SK-N-DZ (cell line): ENCODE measurements around the gene RFX7.
"Not testable (repeated sequence)": the region's sequence is repeated elsewhere in the genome, so short reads cannot be mapped to it uniquely, and the experiment has no call there.

ENCODE experiments used
- DNase-seq: peaks from one replicate; pipeline ENCODE4 v3.0.0-alpha.2; 2015; ENCODE audit warnings: low spot score

RFX7 gene

DNA sequence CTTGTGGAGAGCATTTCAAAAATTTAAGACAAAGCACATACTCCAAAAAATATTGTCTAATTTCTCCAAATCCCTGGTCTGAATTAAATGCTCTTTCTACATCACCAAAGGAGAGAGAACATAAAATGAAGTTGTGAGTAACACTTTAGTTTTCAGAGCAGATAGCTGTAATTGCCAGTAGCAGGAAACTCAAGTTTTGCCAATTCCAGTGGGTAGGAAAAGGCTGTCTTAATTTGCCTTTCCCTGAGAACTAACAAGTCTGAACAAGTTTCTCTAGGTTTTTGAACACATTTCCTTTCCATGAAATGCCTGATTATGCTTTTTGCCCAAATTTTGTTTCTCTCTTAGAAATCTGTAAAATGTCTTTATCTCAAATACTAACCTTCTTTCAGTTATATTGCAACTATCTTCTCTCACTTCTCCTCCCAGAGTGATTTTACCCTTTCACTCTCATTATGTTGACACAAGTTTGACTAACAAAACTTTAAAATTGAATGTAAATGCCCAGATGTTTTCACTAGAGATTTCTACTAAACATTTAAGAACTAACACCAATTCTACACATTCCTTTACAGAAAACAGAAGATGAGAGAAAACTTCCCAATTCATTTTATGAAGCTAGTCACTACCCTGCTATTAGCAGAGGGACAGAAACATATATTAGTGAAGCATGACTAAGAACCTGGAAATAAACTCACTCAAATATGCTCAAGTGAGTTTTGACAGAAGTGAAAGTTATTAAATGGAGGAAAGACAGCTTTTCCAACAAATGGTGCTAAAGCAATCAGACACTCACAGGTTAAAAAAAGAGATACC is 38.4 kb downstream of the RFX7 start:
- no peak for DNase-seq

DNA sequence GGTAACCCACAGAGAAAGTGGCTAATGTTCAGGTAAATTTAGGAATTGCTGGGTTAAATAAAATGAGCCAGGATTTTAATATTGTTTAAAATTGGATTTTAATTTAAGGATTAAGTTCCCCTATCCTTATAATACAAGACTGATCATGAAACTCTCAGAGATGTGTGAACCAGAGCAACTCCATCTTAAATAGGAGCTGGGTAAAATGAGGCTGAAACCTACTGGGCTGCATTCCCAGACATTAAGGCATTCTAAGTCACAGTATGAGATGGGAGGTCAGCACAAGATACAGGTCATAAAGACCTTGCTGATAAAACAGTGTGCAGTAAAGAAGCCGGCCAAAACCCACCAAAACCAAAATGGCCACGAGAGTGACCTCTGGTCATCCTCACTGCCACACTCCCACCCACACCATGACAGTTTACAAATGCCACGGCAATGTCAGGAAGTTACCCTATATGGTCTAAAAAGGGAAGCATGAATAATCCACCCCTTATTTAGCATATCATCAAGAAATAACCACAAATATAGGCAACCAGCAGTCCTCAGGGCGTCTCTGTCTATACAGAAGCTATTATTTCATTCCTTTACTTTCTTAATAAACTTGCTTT is 40.3 kb downstream of the RFX7 start:
- not testable (repeated sequence) for DNase-seq

DNA sequence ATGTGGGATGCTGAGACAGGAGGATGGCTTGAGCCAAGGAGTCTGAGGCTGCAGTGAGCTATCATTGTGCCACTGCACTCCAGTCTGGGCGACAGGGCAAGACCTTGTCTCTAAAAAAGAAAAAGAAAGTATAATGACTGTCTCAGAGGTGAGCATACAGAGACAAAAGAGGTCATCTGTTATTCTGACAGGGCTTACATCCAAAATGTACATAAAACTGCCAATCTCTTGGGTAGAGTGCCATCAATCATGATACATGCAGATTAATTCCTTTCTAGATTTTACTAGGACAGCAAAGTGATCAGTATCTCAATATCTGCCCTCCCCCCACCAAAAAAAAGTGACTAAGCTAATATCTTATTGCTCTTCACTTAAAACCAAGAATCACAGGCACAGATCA is 41.0 kb downstream of the RFX7 start:
- no peak for DNase-seq

DNA sequence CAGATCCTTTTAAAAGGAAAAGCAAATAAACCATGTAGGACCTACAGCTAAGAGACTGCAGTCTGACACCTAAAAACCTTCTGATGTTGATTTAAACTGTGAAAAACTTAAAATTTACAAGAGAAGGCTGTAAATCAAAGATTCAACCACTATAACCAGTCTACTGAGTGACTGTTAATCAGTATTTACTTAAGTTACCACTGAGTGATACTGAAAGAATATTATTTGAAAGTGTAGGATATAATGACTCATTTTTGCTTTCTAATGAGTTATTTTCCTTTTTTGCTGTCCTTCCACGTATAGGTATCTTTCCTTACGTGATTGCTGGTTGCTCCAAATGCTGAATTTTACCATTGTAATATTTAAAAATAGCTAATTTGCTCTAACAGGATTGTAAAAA is 44.6 kb downstream of the RFX7 start:
- no peak for DNase-seq

DNA sequence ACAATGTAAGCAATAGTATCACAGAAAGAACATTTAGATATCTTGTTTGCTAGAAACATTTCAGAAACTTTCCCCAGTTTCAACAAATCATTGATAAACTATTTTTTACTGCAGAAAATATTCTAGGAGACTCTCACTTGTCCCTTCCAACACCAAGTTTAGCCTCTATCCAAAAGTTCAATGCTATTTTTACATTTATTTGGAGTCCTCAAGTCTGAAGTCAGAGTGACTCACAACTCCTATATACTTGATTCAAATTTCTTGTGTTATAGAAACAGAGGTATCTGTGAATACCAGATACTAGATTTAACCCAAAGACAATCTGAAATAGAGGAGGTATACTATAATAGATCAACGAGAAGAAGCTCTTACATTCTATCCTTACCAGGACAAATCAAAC is 49.6 kb downstream of the RFX7 start:
- DNase-seq, result no peak

DNA sequence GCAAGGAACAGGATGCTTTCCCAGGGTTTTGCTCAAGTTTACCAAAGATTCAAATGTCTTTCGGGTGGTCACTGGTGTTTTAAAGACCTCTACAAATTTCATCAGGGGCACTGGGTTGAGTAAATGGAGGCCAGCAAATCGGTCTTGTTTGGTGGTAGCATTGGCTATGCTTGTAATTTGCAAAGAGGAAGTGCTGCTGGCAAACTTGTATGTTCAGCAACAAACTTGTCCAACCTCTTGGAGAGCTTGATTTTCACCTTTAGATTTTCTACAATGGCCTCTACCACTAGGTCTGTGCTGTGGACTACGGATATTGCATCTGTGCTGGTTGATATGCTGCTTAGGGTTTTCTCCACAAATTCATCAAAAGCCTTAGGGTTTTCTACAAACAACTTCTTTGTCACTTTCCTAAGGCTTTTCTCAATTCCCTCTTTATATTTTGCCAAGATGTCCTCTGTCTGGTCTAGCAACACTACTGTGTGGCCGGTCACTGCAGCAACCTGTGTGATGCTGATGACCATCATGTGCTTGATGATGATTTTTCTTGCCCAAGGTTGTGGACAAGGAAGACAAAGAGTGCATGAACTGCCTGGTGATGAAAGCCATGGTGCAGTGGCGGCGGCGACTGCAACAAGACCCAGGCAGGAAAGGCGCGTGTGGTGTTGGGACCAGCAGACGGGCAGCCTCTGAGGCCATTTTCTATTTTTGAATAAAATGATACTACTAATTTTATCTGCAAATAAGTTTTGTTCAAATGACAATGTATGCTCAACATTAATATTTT is 50.8 kb downstream of the RFX7 start:
- DNase-seq, result no peak

DNA sequence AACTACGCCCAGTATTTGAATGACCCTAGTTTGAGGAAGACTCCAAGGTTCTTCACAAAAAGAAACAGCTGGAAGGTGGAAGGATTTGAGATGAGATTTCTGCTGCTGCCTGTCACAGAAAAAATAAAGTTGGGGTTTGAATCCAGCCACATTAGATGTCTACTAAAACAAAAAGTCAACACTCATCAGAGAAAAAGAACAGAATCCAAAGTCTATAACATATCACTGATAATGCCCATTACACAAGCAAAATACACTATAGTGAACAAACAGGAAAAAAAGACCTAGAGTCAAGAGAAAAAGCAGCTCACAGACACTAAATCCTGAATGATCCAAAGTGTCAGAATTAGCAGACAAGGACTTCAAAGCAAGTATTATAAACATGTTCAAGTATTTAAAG is 56.0 kb downstream of the RFX7 start:
- no peak for DNase-seq

DNA sequence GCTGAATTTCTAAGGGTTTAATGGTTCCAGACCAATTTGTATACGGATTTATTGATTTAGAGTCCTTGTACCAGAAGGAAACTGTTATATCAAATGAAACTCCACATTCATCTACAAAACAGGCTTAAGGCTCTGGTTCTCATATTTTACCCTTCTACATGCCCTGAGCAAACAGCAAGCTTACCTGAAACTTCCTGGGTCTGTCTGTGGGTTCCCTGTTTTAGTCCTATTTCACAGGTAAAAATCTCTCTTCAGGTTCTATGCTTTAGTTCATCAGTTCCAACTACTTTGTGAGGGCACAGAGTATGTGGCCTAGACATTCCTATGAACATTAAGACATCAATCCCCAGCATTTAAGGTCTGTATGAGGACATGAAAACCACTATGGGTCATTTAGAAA is 57.7 kb downstream of the RFX7 start:
- DNase-seq, result no peak

DNA sequence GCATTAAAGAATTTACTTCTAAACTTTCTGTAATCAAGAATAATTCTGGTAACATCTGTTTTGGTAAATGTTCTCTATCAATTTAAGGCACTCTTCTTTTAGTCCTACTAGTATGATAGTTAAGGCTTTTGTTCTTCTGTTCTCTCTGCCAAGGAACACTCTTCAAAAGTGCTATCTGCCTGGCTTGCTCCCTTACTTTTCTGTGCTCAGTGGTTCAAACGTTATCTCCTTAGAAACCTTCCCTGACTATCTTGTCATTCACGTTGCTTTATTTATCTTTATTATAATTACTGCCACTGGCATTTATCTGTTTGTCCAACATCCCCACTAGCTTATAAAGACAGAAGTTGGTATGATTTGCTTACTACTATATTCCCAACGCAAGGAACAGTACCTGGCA is 59.2 kb downstream of the RFX7 start:
- DNase-seq, result no peak

DNA sequence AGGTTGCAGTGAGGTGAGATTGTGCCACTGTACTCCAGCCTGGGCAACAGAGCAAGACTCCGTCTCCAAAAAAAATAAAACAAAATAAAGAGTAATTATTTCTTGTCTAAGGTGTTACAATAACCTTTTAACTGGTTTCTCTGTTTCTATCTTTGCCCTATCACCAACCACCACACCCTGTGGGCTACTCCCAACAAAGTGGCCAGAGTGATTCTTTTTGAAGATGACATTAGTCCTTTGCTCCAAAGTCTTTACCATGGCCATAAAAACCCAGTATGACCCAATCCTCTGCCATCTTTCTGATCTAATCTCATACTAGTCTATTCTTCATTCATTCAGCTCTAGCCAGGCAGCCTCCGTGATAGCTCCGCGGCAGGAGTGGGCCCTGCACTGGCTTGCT is 62.8 kb downstream of the RFX7 start:
- no peak for DNase-seq

DNA sequence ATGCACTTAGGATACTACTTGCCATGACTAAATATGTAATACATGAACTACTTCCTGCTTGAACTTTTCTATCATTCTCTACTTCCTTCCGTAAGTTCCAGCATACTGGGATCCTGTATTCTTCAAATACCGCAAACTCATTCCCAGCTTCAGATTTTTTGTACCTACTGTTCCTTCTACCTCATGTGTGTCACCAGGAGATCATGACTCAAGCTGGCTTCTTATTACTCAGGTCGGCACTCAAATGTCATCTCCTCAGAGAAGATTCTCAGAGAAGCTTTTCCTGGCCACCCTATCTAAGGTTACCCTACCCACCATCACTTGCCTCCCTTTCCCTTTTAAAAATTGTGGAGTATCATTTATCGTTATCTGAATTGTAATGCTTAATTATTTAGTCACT is 66.7 kb downstream of the RFX7 start:
- no peak for DNase-seq

DNA sequence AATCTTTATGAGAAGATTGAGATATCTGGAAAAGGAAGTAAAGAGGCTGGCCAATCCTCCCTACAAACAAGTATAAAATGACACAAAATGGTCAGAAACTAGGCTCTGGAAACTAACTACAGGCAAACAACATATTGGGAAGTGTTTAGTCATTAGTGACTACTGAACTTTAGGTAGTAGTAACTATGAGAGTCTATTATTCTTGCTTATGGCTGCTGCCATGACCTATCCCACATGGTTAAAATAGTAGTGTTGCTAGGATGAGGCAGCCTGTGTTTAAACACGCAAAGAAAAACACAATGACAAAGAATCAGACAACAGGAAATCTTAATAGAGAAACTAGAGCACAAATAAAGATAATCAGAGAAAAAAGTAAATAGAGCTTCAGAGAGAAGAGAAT is 67.9 kb downstream of the RFX7 start:
- DNase-seq, result no peak

DNA sequence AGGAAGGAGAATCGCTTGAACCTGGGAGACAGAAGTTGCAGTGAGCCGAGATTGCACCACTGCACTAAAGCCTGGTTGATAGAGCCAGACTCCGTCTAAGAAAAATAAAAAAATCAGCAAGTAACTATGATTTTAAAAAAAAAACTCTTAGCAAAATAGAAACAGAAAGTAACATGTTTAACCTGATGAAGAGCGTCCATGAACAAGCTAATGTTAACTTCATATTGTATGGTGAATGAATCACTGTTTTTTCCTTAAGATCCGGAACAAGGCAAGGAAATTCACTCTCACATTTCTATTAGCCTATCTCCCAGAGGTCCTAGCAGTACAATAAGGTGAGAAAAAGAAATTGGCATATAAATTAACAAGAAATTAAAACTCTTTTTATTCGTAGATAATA is 69.0 kb downstream of the RFX7 start:
- DNase-seq, result no peak

DNA sequence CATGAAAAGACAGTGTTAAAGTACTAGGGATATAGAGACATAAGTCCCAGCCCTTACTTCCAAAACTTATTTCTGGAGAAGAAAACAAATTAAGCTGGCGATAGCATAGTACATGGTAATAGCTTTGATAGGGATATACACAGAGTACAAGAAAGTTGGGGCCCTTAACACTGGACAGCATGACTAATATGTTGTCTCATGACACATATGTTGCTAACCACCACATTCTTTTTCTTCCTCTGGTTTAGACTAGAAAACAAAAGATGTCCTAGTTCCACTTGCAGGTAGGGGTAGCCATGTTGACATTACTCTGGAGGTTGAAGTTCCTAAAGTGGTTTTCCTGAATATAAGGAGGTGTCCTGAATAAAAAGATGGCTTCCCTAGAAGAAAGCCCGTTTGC is 75.3 kb downstream of the RFX7 start:
- DNase-seq, result no peak

DNA sequence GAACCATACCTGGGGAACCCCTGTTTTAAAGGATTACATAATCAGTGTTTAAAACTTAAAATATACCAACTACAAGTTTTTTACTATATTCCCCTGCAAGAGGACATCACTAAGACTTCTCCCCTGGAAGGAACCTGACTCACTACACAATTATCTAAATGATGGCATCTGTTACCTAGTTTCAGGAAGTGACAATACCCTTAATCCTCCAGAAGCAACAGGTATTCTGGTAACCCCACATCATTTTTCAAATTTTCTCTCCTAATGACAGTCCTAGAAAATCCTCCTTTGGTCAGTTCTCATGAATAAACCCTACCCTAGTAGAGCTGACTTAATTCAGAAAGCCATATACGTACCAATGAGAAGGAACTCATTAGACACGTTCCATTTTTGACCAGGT is 78.4 kb downstream of the RFX7 start:
- no peak for DNase-seq

DNA sequence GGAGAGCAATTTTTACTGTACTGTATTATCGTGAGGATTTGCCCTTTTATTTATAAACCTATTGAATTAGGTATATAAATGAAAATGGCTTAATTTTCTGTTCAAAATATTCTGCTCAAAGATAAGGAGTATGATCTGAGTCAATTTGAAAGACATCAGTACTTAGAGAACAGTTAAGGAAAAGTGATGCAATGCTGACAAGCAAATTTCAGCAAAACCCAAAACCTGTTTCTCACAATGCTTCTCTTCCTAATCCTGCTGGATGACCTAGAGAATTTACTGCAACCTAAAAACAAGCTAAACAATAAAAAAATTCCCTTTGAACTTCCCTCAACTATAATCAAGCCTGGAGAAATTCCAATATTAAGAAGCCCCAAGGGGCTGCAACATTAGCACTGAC is 82.7 kb downstream of the RFX7 start:
- DNase-seq, result no peak

DNA sequence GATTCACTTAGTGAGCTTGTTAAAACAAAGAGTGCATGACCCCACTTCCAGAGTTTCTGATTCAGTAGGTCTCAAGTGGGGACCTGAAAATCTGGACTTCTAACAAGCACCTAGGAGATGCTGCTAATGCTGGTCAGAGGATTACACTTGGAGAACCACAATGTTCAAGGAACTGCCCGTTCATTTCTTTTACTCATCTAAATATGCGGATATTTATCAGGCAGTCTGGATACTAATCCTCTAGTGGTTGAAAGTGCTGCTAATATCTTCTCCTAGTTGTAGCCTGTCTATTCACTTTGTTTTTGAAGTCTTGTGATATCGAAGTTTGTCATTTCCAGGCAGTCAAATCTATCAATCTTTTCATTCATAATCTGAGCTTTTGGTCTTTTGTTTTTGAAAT is 86.8 kb downstream of the RFX7 start:
- no peak for DNase-seq

DNA sequence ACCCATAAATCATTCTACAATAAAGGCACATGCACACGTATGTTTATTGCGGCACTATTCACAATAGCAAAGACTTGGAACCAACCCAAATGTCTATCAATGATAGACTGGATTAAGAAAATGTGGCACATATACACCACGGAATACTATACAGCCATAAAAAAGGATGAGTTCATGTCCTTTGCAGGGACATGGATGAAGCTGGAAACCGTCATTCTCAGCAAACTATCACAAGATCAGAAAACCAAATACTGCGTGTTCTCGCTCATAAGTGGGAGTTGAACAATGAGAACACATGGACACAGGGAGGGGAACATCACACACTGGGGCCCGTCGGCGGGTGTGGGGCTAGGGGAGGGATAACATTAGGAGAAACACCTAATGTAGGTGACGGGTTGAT is 88.4 kb downstream of the RFX7 start:
- DNase-seq, result not testable (repeated sequence)

DNA sequence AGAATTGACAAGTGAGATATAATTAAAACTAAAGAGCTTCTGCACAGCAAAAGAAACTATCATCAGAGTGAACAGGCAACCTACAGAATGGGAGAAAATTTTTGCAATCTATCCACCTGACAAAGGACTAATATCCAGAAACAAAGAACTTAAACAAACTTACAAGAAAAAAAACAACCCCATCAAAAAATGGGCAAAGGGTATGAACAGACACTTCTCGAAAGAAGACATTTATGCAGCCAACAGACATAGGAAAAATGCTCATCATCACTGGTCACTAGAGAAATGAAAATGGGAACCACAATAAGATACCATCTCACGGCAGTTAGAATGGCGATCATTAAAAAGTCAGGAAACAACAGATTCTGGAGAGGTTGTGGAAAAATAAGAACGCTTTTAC is 88.9 kb downstream of the RFX7 start:
- not testable (repeated sequence) for DNase-seq

DNA sequence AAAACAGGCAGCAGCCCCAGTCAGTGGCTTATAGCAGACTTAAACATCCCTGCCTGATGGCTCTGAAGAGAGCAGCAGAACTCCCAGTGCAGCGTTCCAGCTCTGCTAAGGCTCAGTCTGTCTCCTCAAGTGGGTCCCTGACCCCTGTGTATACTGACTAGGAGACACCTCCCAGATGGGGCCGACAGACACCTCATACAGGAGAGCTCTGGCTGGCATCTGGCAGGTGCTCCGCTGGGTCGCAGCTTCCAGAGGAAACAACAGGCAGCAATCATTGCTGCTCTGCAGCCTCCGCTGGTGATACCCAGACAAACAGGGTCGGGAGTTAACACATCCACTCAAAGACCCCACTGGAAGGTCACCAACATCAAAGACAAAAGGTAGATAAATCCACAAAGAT is 93.5 kb downstream of the RFX7 start:
- DNase-seq, result no peak

DNA sequence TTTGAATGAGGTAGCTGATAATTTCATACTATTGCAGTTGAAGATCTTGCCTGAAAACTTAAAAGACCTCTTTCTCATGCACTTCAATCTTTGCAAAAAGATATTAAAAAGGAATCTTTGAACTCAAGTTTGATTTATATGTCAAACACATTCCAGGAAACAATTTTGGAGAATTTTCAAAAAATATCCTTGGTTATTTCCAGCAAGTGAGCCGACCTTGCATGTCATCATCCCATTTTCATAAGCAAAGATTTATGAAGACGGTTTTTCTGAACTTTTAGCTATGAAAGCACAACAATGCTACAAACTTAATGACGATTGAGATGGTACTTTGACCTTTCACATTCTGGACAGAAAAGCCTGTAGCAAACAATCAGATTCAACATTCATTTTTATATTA is 95.6 kb downstream of the RFX7 start:
- no peak for DNase-seq

DNA sequence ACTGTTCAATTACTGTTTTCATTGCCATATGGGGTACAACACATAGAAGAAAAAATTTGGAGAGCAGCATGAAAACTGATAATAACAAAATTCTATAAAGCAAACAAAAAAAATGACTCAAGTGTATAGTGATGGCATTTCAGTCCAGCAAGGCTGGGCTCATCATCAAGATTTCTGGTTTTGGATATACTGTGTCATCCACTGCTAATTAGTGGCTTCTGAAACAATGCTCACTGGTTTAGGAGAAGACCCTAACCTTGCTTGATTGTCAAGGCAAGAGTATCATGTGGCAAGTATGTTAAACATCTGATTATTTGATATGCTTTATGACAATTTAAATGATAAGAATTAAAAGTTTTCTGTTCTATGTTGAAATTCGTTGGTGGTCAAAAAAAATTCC is 96.9 kb downstream of the RFX7 start:
- no peak for DNase-seq

DNA sequence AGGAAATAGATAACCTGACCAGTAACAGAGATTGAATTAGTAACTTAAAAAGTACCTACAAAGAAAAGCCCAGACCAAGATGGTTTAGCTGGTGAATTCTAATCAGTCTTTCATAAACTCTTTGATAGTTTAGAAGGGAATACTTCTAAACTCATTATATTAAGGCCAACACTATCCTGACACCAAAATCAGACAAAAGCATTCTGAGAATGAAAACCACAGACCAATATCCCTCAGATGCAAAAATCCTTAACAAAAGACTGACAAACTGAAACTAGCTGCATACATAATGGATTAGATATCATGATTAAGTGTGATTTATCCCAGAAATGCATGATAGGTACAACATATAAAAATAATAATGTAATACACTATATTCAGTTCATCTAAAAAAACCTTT is 115.6 kb downstream of the RFX7 start:
- no peak for DNase-seq
